HEK293 (cell line): ENCODE measurements around the gene NHEJ1.

Experiments used
- CTCF ChIA-PET: fragments of 350-600 bp; formaldehyde crosslinking; extraction: SDS; loops from one replicate; lab custom pipeline; 2021; ENCODE audit warnings: antibody characterized with exemption; lab: Yijun Ruan, JAX
- POLR2A ChIA-PET: fragments of 300-600 bp; formaldehyde crosslinking; extraction: SDS; loops from one replicate; lab custom pipeline; 2020; ENCODE audit warnings: antibody characterized with exemption, inconsistent platforms; lab: Yijun Ruan, JAX
- H3K27ac ChIP-seq: fragments of 200-500 bp; sonication (Bioruptor generic); 2 replicates; pipeline ENCODE4 v1.5.1; 2014; ENCODE audit warnings: low read depth, low read length, control low read depth, inconsistent platforms; ENCODE audit errors: extremely low read depth
- H3K36me3 ChIP-seq, 2 experiments: fragments of 200-500 bp in 1 of 2; sonication (Bioruptor generic) in 1 of 2; 1 replicate in 1 of 2; 2 replicates in 1 of 2; pipeline ENCODE4 v1.5.1; 2014 to 2017; ENCODE audit warnings: inconsistent platforms in 2 of 2, low read length in 2 of 2; ENCODE audit not compliant: control insufficient read depth in 2 of 2, insufficient read depth in 1 of 2
- H3K4me1 ChIP-seq: fragments of 200-500 bp; sonication (Bioruptor generic); 2 replicates; pipeline ENCODE4 v1.5.1; 2014; ENCODE audit warnings: mild to moderate bottlenecking, low read length, inconsistent platforms; ENCODE audit not compliant: control insufficient read depth, insufficient read depth
- H3K4me3 ChIP-seq: 2 replicates; pipeline ENCODE4 v1.5.1; 2011; ENCODE audit warnings: low read depth, mild to moderate bottlenecking, control low read depth, low read length, moderate library complexity
- H3K9me3 ChIP-seq: fragments of 200-500 bp; sonication (Bioruptor generic); 2 replicates; pipeline ENCODE4 v1.5.1; 2014; ENCODE audit warnings: low read depth, low read length, inconsistent platforms; ENCODE audit not compliant: control insufficient read depth, insufficient read depth
- GLIS1 ChIP-seq: fragments of 450-650 bp; formaldehyde crosslinking; IDR thresholded peaks from 2 replicates; pipeline ENCODE4 v1.5.1; 2016; ENCODE audit warnings: missing biosample characterization, missing genetic modification characterization
- SCRT1 ChIP-seq: fragments of 450-650 bp; formaldehyde crosslinking; IDR thresholded peaks from 2 replicates; pipeline ENCODE4 v1.5.1; 2016; ENCODE audit warnings: missing biosample characterization, missing genetic modification characterization, borderline replicate concordance
- YY1 ChIP-seq: fragments of 450-650 bp; formaldehyde crosslinking; IDR thresholded peaks from 2 replicates; pipeline ENCODE4 v1.5.1; 2018; ENCODE audit warnings: missing biosample characterization, missing genetic modification characterization
- ZBTB20 ChIP-seq: fragments of 450-650 bp; formaldehyde crosslinking; IDR thresholded peaks from 2 replicates; pipeline ENCODE4 v1.5.1; 2016; ENCODE audit warnings: missing biosample characterization, missing genetic modification characterization
- ZBTB21 ChIP-seq: fragments of 450-650 bp; formaldehyde crosslinking; IDR thresholded peaks from 2 replicates; pipeline ENCODE4 v1.5.1; 2017; ENCODE audit warnings: missing biosample characterization, missing genetic modification characterization
- ZFP3 ChIP-seq: fragments of 450-650 bp; formaldehyde crosslinking; IDR thresholded peaks from 2 replicates; pipeline ENCODE4 v1.5.1; 2016; ENCODE audit warnings: low read depth, missing biosample characterization, missing genetic modification characterization
- ZFP41 ChIP-seq: fragments of 450-650 bp; formaldehyde crosslinking; IDR thresholded peaks from 2 replicates; pipeline ENCODE4 v1.5.1; 2016; ENCODE audit warnings: missing biosample characterization, missing genetic modification characterization, borderline replicate concordance
- ZNF112 ChIP-seq: fragments of 450-650 bp; formaldehyde crosslinking; IDR thresholded peaks from 2 replicates; pipeline ENCODE4 v1.5.0; 2017; ENCODE audit warnings: missing biosample characterization, missing genetic modification characterization
- ZNF146 ChIP-seq: fragments of 450-650 bp; formaldehyde crosslinking; IDR thresholded peaks from 2 replicates; pipeline ENCODE4 v1.5.1; 2016; ENCODE audit warnings: missing biosample characterization, missing genetic modification characterization
- ZNF157 ChIP-seq: fragments of 450-650 bp; formaldehyde crosslinking; IDR thresholded peaks from 2 replicates; pipeline ENCODE4 v1.5.1; 2016; ENCODE audit warnings: missing biosample characterization, missing genetic modification characterization
- ZNF239 ChIP-seq: fragments of 450-650 bp; formaldehyde crosslinking; IDR thresholded peaks from 2 replicates; pipeline ENCODE4 v1.5.1; 2016; ENCODE audit warnings: missing biosample characterization, missing genetic modification characterization
- ZNF280C ChIP-seq: fragments of 450-650 bp; formaldehyde crosslinking; IDR thresholded peaks from 2 replicates; pipeline ENCODE4 v1.5.1; 2016; ENCODE audit warnings: missing biosample characterization, missing genetic modification characterization
- ZNF571 ChIP-seq: fragments of 450-650 bp; formaldehyde crosslinking; IDR thresholded peaks from 2 replicates; pipeline ENCODE4 v1.5.0; 2017; ENCODE audit warnings: missing biosample characterization, missing genetic modification characterization
- ZNF585B ChIP-seq: fragments of 450-650 bp; formaldehyde crosslinking; IDR thresholded peaks from 2 replicates; pipeline ENCODE4 v1.5.1; 2016; ENCODE audit warnings: missing biosample characterization, missing genetic modification characterization
- ZNF654 ChIP-seq: fragments of 450-650 bp; formaldehyde crosslinking; IDR thresholded peaks from 2 replicates; pipeline ENCODE4 v1.5.1; 2016; ENCODE audit warnings: low read depth, missing biosample characterization, missing genetic modification characterization
- ZNF677 ChIP-seq: fragments of 450-650 bp; IDR thresholded peaks from 2 replicates; pipeline ENCODE4 v1.5.0; 2018; ENCODE audit warnings: missing biosample characterization, mild to moderate bottlenecking, missing genetic modification characterization, moderate library complexity
- ZNF830 ChIP-seq: fragments of 450-650 bp; IDR thresholded peaks from 2 replicates; pipeline ENCODE4 v1.5.0; 2018; ENCODE audit warnings: missing biosample characterization, missing genetic modification characterization, low read depth, mild to moderate bottlenecking, moderate library complexity
- TF ChIP-seq, protein P1 (sequence below): fragments of 450-650 bp; formaldehyde crosslinking; IDR thresholded peaks from 2 replicates; pipeline ENCODE4 v1.5.1; 2017; ENCODE audit warnings: missing biosample characterization, missing genetic modification characterization
- TF ChIP-seq, protein P2 (sequence below): fragments of 450-650 bp; formaldehyde crosslinking; IDR thresholded peaks from 2 replicates; pipeline ENCODE4 v1.5.0; 2017; ENCODE audit warnings: missing biosample characterization, missing genetic modification characterization, borderline replicate concordance
- TF ChIP-seq, protein P3 (sequence below): fragments of 450-650 bp; formaldehyde crosslinking; IDR thresholded peaks from 2 replicates; pipeline ENCODE4 v1.5.1; 2016; ENCODE audit warnings: missing biosample characterization, missing genetic modification characterization, borderline replicate concordance
- TF ChIP-seq, protein P4 (sequence below): fragments of 450-650 bp; formaldehyde crosslinking; optimal IDR thresholded peaks from 2 replicates; pipeline ENCODE3; 2016; ENCODE audit warnings: missing biosample characterization, mild to moderate bottlenecking, missing genetic modification characterization

NHEJ1 gene

GRCh38 chr2:219062081-219062480, 98.5 kb downstream of the NHEJ1 start:
- no peak overlapping the region for H3K27ac ChIP-seq
- CTCF ChIA-PET, result interaction anchor here (0.6 to 6.1 kb wide), 10 partner anchors 11 to 98 kb away, joined by 3 to 66 read pairs (median 5); partner anchors contain the start of gene CFAP65
- POLR2A ChIA-PET, result interaction anchor here (1.4 kb wide), 1 partner anchor 42 kb away, joined by 3 read pairs; no protein-coding TSS in a partner anchor
- H3K9me3 ChIP-seq, result no peaks in the 10 kb centered on the region
- no peak overlapping the region for H3K4me3 ChIP-seq
- no peaks in the 10 kb centered on the region for H3K36me3 ChIP-seq
- H3K4me1 ChIP-seq, result no peaks in the 10 kb centered on the region; the same call in 1 of the 2 replicates
- TF ChIP-seq, protein P1, sequence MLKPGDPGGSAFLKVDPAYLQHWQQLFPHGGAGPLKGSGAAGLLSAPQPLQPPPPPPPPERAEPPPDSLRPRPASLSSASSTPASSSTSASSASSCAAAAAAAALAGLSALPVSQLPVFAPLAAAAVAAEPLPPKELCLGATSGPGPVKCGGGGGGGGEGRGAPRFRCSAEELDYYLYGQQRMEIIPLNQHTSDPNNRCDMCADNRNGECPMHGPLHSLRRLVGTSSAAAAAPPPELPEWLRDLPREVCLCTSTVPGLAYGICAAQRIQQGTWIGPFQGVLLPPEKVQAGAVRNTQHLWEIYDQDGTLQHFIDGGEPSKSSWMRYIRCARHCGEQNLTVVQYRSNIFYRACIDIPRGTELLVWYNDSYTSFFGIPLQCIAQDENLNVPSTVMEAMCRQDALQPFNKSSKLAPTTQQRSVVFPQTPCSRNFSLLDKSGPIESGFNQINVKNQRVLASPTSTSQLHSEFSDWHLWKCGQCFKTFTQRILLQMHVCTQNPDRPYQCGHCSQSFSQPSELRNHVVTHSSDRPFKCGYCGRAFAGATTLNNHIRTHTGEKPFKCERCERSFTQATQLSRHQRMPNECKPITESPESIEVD (tag by site-specific recombination), result no peak
- TF ChIP-seq ZNF585B (tag by site-specific recombination) (no peak), ZFP41 (tag by site-specific recombination) (no peak), ZFP3 (tag by site-specific recombination) (no peak)

- no peak within 1 kb of the TSS for H3K27ac ChIP-seq
- POLR2A ChIA-PET, result interaction anchor here (1.4 kb wide), 1 partner anchor 43 kb away, joined by 3 read pairs; no protein-coding TSS in a partner anchor
- H3K4me1 ChIP-seq, result no peaks in the 10 kb centered on the region; the same call in 1 of the 2 replicates
- peak within 1 kb of the TSS; percentile 36 for H3K4me3 ChIP-seq
- no peaks in the 10 kb centered on the region for H3K9me3 ChIP-seq
- H3K36me3 ChIP-seq, result no peaks in the 10 kb centered on the region
- CTCF ChIA-PET, result interaction anchor here (0.5 to 6.1 kb wide), 13 partner anchors 12 to 337 kb away, joined by 3 to 66 read pairs (median 5); partner anchors contain the start of gene CFAP65
- peak; percentile 7; the same call in 1 of the 2 replicates for TF ChIP-seq GLIS1 (tag by site-specific recombination)
- no peak for TF ChIP-seq ZNF280C
- no peak for TF ChIP-seq ZNF830 (tag by site-specific recombination)
- no peak for TF ChIP-seq ZBTB21 (tag by site-specific recombination)
- TF ChIP-seq ZNF112 (tag by site-specific recombination), result no peak
- no peak for TF ChIP-seq ZNF654
- no peak for TF ChIP-seq YY1 (tag by site-specific recombination)
- TF ChIP-seq ZBTB20 (tag by site-specific recombination), result peak; percentile 59; the same call in 1 of the 2 replicates
- TF ChIP-seq ZNF677 (tag by site-specific recombination), result no peak
- TF ChIP-seq, protein P2, sequence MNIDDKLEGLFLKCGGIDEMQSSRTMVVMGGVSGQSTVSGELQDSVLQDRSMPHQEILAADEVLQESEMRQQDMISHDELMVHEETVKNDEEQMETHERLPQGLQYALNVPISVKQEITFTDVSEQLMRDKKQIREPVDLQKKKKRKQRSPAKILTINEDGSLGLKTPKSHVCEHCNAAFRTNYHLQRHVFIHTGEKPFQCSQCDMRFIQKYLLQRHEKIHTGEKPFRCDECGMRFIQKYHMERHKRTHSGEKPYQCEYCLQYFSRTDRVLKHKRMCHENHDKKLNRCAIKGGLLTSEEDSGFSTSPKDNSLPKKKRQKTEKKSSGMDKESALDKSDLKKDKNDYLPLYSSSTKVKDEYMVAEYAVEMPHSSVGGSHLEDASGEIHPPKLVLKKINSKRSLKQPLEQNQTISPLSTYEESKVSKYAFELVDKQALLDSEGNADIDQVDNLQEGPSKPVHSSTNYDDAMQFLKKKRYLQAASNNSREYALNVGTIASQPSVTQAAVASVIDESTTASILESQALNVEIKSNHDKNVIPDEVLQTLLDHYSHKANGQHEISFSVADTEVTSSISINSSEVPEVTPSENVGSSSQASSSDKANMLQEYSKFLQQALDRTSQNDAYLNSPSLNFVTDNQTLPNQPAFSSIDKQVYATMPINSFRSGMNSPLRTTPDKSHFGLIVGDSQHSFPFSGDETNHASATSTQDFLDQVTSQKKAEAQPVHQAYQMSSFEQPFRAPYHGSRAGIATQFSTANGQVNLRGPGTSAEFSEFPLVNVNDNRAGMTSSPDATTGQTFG, result no peak
- no peak for TF ChIP-seq ZNF157 (tag by site-specific recombination)
- TF ChIP-seq, protein P3, sequence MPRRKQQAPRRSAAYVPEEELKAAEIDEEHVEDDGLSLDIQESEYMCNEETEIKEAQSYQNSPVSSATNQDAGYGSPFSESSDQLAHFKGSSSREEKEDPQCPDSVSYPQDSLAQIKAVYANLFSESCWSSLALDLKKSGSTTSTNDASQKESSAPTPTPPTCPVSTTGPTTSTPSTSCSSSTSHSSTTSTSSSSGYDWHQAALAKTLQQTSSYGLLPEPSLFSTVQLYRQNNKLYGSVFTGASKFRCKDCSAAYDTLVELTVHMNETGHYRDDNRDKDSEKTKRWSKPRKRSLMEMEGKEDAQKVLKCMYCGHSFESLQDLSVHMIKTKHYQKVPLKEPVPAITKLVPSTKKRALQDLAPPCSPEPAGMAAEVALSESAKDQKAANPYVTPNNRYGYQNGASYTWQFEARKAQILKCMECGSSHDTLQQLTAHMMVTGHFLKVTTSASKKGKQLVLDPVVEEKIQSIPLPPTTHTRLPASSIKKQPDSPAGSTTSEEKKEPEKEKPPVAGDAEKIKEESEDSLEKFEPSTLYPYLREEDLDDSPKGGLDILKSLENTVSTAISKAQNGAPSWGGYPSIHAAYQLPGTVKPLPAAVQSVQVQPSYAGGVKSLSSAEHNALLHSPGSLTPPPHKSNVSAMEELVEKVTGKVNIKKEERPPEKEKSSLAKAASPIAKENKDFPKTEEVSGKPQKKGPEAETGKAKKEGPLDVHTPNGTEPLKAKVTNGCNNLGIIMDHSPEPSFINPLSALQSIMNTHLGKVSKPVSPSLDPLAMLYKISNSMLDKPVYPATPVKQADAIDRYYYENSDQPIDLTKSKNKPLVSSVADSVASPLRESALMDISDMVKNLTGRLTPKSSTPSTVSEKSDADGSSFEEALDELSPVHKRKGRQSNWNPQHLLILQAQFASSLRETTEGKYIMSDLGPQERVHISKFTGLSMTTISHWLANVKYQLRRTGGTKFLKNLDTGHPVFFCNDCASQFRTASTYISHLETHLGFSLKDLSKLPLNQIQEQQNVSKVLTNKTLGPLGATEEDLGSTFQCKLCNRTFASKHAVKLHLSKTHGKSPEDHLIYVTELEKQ, result no peak
- TF ChIP-seq SCRT1 (tag by site-specific recombination), result no peak
- no peak for TF ChIP-seq ZNF146 (tag by site-specific recombination)
- TF ChIP-seq, protein P4, sequence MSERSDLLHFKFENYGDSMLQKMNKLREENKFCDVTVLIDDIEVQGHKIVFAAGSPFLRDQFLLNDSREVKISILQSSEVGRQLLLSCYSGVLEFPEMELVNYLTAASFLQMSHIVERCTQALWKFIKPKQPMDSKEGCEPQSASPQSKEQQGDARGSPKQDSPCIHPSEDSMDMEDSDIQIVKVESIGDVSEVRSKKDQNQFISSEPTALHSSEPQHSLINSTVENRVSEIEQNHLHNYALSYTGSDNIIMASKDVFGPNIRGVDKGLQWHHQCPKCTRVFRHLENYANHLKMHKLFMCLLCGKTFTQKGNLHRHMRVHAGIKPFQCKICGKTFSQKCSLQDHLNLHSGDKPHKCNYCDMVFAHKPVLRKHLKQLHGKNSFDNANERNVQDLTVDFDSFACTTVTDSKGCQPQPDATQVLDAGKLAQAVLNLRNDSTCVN, result peak; percentile 25
- TF ChIP-seq ZNF571 (tag by site-specific recombination), result no peak
- no peak for TF ChIP-seq ZNF239
These were observed 99.5 kb downstream of the NHEJ1 start, which contains the start of gene IHH for GRCh38 chr2:219060821-219061791. TSS of gene IHH (minus strand) at chr2:219060921. CDS start at chr2:219060467, 454 bp downstream.
